Caki2 (cell line): ENCODE results near the gene ILF3. TPM values are rescaled to one million over a fixed set of nuclear protein-coding genes. Genes with fewer than 3 reads are reported as not detected.
"Not testable (repeated sequence)": the region's sequence is repeated elsewhere in the genome, so short reads cannot be mapped to it uniquely, and the experiment has no call there.

Source experiments
- DNase-seq: peaks from one replicate; pipeline ENCODE4 v3.0.0-alpha.2; 2015; ENCODE audit warnings: low read depth
- in situ Hi-C: cut with HindIII; loops from 2 replicates; pipeline ENCODE4 v1.10.0; 2016; ENCODE audit warnings: low sequenced_read_pairs, low pct_unique_long_range_greater_than_20kb, mixed read lengths
- total RNA-seq: library from RNA; depleted of rRNA; stranded (reverse); fragments of >200 nt; shearing (Covaris generic); gene quantifications from 2 replicates; pipeline ENCODE4 v1.2.3, GENCODE V29; 2014; ENCODE audit warnings: low replicate concordance

Gene ILF3
- total RNA-seq, 1 experiment from 2014 or later = 168 TPM

- in situ Hi-C loops, DNase-seq: not testable (repeated sequence)
Measured at GRCh38 chr19:10663252-10663563, 9.1 kb downstream of the ILF3 start.

- in situ Hi-C loops = no loop called here
Measured at GRCh38 chr19:10667867-10668266, 13.7 kb downstream of the ILF3 start.

GRCh38 chr19:10669246-10669645 is 15.1 kb downstream of the ILF3 start:
- in situ Hi-C loops = no loop called here
- DNase-seq = no peak

More at GRCh38 chr19:10667867-10668266, 13.7 kb downstream of the ILF3 start:
- no peak for DNase-seq

- DNase-seq = no peak
- in situ Hi-C loops = no loop called here
Measured at GRCh38 chr19:10670182-10670581, 16.0 kb downstream of the ILF3 start.

GRCh38 chr19:10670876-10671804 is 17.0 kb downstream of the ILF3 start:
- DNase-seq = no peak
- in situ Hi-C loops = no loop called here

GRCh38 chr19:10671922-10672321 is 17.8 kb downstream of the ILF3 start:
- in situ Hi-C loops, DNase-seq: not testable (repeated sequence)

- in situ Hi-C loops, DNase-seq: not testable (repeated sequence)
Measured at GRCh38 chr19:10675214-10675613, 21.1 kb downstream of the ILF3 start.

GRCh38 chr19:10677751-10678150 is 23.6 kb downstream of the ILF3 start:
- DNase-seq = no peak
- in situ Hi-C loops = no loop called here

GRCh38 chr19:10678813-10679212 is 24.7 kb downstream of the ILF3 start:
- no peak for DNase-seq

GRCh38 chr19:10679743-10680142 is 25.6 kb downstream of the ILF3 start:
- in situ Hi-C loops = no loop called here
- DNase-seq = no peak

More at GRCh38 chr19:10678813-10679212, 24.7 kb downstream of the ILF3 start:
- in situ Hi-C loops = no loop called here

- in situ Hi-C loops = no loop called here
- DNase-seq = no peak
Measured at GRCh38 chr19:10680545-10681135, 26.5 kb downstream of the ILF3 start.

- in situ Hi-C loops = no loop called here
- DNase-seq = no peak
Measured at GRCh38 chr19:10681658-10682057, 27.5 kb downstream of the ILF3 start.

- DNase-seq = no peak
- in situ Hi-C loops = no loop called here
Measured at GRCh38 chr19:10682397-10683063, 28.4 kb downstream of the ILF3 start.

GRCh38 chr19:10683064-10683426 is 28.9 kb downstream of the ILF3 start:
- no peak for DNase-seq
- in situ Hi-C loops = no loop called here

GRCh38 chr19:10683582-10683981 is 29.4 kb downstream of the ILF3 start:
- in situ Hi-C loops = no loop called here
- DNase-seq = no peak

- in situ Hi-C loops = no loop called here
Measured at GRCh38 chr19:10685210-10685609, 31.1 kb downstream of the ILF3 start.

GRCh38 chr19:10686193-10686592 is 32.0 kb downstream of the ILF3 start:
- in situ Hi-C loops = no loop called here
- no peak for DNase-seq

More at GRCh38 chr19:10685210-10685609, 31.1 kb downstream of the ILF3 start:
- DNase-seq = no peak

- DNase-seq = no peak
- in situ Hi-C loops = no loop called here
Measured at GRCh38 chr19:10686661-10687517, 32.7 kb downstream of the ILF3 start.
